Activated CD8-positive, alpha-beta memory T cell treated with anti-CD3 and anti-CD28 coated beads for 36 hours (primary cell): ENCODE data around the gene ZNF219. TPM values are rescaled to one million over a fixed set of nuclear protein-coding genes. Genes with fewer than 3 reads are reported as not detected.

Source experiments
- CTCF ChIA-PET: fragments of 350-600 bp; sonication (Branson Sonifier 250); formaldehyde crosslinking; loops from one replicate; lab custom pipeline; 2021; ENCODE audit warnings: antibody characterized with exemption; lab: Charles Lee
- POLR2A ChIA-PET: fragments of 350-600 bp; sonication (Branson Sonifier 250); formaldehyde crosslinking; loops from one replicate; lab custom pipeline; 2021; ENCODE audit warnings: antibody characterized with exemption; lab: Charles Lee
- total RNA-seq, 2 experiments: library from RNA; stranded (reverse); gene quantifications; one replicate each; pipeline ENCODE4 v1.2.3, GENCODE V29; 2021

Gene ZNF219
- total RNA-seq, 2 experiments from 2014 or later, result 7.1 to 9.3 TPM

- CTCF ChIA-PET, result interaction anchor here (0.9 to 5.9 kb wide), 29 partner anchors 10 to 120 kb away, joined by 3 to 142 read pairs (median 5); partner anchors contain the start of genes ARHGEF40 and TMEM253
- POLR2A ChIA-PET, result no interaction called here
Observed at GRCh38 chr14:21092273-21093011, 6.0 kb downstream of the ZNF219 start.

DNA sequence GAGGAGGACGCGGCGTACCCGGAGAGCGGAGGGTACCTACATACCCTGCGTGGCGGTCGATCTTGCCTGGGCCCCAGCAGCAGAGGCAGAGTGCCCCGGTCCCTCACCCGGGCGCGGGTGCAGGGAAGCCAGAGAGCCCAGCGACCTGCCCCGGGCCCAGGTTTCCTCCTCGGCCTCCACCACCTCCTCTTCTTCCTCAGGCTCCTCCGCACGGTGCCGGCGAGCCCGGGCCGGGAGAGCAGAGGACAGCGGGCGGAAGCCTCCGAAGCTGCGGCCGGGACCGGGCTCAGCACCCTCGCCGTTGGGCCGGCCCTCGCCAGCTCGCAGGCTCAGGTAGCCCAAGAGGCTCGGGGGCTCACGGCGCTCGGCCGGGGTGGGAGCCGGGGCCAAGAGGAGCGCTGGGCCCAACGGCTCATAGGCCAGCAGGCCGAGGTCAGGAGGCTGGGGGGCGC lies 6.6 kb downstream of the ZNF219 start:
- CTCF ChIA-PET, result interaction anchor here (0.9 to 5.9 kb wide), 27 partner anchors 9 to 120 kb away, joined by 3 to 142 read pairs (median 5); partner anchors contain the start of genes ARHGEF40 and TMEM253
- POLR2A ChIA-PET, result no interaction called here

- POLR2A ChIA-PET, result no interaction called here
- CTCF ChIA-PET, result interaction anchor here (0.8 to 5.9 kb wide), 13 partner anchors 11 to 91 kb away, joined by 3 to 142 read pairs (median 14); partner anchors contain the start of genes ARHGEF40 and TMEM253
Observed at GRCh38 chr14:21090940-21091663, 7.4 kb downstream of the ZNF219 start.

GRCh38 chr14:21090194-21090939 lies 8.1 kb downstream of the ZNF219 start:
- CTCF ChIA-PET, result interaction anchor here (0.8 to 3.9 kb wide), 8 partner anchors 14 to 468 kb away, joined by 3 to 35 read pairs (median 8); partner anchors contain the start of gene ARHGEF40
- POLR2A ChIA-PET, result no interaction called here

DNA sequence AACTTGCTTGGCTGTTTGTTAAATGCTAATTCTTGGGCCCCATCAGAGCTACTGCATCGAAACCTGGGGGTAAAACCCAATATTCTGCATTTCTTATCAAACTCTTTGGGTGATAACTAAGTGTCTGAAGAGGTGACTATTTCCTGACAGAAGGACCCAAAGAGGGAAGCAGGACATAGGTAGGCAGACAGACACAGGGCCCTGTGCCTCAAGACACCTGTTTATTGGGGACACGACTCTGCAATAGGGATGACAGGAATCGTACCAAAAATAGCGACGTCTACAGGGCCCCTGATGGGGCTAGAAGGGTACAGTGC lies 8.6 kb downstream of the ZNF219 start:
- ChIA-PET CTCF (interaction anchor here (0.6 to 3.9 kb wide), 9 partner anchors 8 to 469 kb away, joined by 3 to 27 read pairs (median 6); partner anchors contain the start of gene ARHGEF40), POLR2A (interaction anchor here (0.7 kb wide), 1 partner anchor 66 kb away, joined by 3 read pairs; no protein-coding TSS in a partner anchor)

- POLR2A ChIA-PET, result interaction anchor here (0.7 kb wide), 1 partner anchor 65 kb away, joined by 3 read pairs; no protein-coding TSS in a partner anchor
Observed at GRCh38 chr14:21089271-21089670, 9.2 kb downstream of the ZNF219 start.

GRCh38 chr14:21088687-21089086 lies 9.8 kb downstream of the ZNF219 start:
- CTCF ChIA-PET, result interaction anchor here (1.0 to 3.9 kb wide), 6 partner anchors 9 to 73 kb away, joined by 4 to 27 read pairs (median 8); no protein-coding TSS in a partner anchor
- POLR2A ChIA-PET, result no interaction called here

More at GRCh38 chr14:21089271-21089670, 9.2 kb downstream of the ZNF219 start:
- CTCF ChIA-PET, result interaction anchor here (0.6 to 3.9 kb wide), 9 partner anchors 8 to 469 kb away, joined by 3 to 27 read pairs (median 6); partner anchors contain the start of gene ARHGEF40

DNA sequence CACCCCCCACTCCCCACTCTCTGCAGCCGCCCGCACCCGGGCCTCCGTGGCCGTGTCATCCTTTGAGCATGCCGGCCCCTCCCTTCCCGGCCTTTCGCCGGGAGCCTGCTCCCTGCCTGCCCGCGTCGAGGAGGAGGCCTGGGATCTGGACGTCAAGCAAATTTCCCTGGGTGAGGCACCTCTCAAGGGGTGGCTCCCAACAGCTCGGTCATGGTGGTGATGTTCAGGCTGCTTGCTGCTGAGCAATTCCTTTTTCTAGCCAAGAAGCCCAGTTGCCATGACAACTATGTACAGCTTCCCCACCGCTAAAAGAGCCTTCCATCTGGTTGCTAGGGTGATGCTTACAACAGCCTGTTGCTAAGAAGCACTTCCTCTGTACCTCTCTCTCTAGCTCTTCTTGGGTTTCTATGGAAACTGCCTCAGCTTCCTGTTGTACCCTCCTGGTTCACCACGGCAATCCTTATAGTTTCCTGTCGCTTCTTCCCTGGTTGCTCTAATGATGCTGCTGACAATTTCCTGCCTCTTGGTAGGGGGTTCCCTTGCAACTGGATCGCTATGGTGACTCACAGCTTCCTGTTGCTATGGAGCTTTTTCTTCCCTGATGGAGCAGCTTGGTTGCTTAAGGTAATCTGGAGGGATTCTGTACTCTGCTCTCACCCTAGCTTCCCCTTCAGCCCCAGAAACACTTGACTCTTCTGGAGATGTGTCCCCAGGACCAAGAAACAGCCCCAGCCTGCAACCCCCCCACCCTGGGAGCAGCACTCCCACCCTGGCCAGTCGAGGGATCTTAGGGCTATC lies 11.0 kb downstream of the ZNF219 start:
- POLR2A ChIA-PET, result interaction anchor here (0.7 kb wide), 1 partner anchor 16 kb away, joined by 4 read pairs; no protein-coding TSS in a partner anchor
- CTCF ChIA-PET, result interaction anchor here (1.0 to 3.9 kb wide), 6 partner anchors 16 to 72 kb away, joined by 4 to 27 read pairs (median 9); no protein-coding TSS in a partner anchor

- POLR2A ChIA-PET, result interaction anchor here (0.7 kb wide), 1 partner anchor 16 kb away, joined by 4 read pairs; no protein-coding TSS in a partner anchor
- CTCF ChIA-PET, result interaction anchor here (1.0 to 3.9 kb wide), 4 partner anchors 16 to 72 kb away, joined by 6 to 27 read pairs (median 9); no protein-coding TSS in a partner anchor
Observed at GRCh38 chr14:21086908-21087293, 11.6 kb downstream of the ZNF219 start.

GRCh38 chr14:21084998-21085853 lies 13.2 kb downstream of the ZNF219 start:
- ChIA-PET CTCF (interaction anchor here (1.3 to 2.8 kb wide), 2 partner anchors 17 to 70 kb away, joined by 3 to 7 read pairs; no protein-coding TSS in a partner anchor), POLR2A (no interaction called here)

DNA sequence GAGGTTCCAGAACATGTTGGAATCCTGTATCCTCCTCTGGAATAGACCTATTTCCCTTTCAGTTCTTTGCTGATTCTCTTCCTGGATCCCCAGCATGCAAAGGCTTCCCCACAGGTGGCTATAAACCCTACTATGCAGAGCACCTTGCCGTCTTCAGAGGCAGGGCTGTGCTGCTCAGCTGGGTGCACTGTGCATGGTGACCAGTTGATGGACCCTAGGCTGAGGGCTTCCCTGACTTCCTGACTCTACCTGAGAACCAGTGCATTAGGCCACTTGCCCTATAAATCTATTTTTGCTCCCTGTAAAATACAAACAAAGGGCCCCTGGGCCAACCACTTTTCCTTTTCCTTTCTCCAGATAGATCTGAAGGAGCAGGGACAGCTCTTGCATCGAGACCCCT lies 14.1 kb downstream of the ZNF219 start:
- CTCF ChIA-PET, result interaction anchor here (1.0 to 3.1 kb wide), 4 partner anchors 8 to 70 kb away, joined by 3 to 19 read pairs (median 6); no protein-coding TSS in a partner anchor
- POLR2A ChIA-PET, result no interaction called here

- CTCF ChIA-PET, result interaction anchor here (1.0 to 3.1 kb wide), 4 partner anchors 9 to 69 kb away, joined by 3 to 19 read pairs (median 6); no protein-coding TSS in a partner anchor
- POLR2A ChIA-PET, result no interaction called here
Observed at GRCh38 chr14:21083565-21084325, 14.7 kb downstream of the ZNF219 start.

GRCh38 chr14:21081521-21082142 lies 16.8 kb downstream of the ZNF219 start:
- POLR2A ChIA-PET, result no interaction called here
- CTCF ChIA-PET, result interaction anchor here (0.7 to 3.1 kb wide), 2 partner anchors 11 to 22 kb away, joined by 3 to 19 read pairs; no protein-coding TSS in a partner anchor

- CTCF ChIA-PET, result interaction anchor here (2.3 kb wide), 1 partner anchor 14 kb away, joined by 11 read pairs; no protein-coding TSS in a partner anchor
Observed at GRCh38 chr14:21078726-21079125, 19.7 kb downstream of the ZNF219 start.

DNA sequence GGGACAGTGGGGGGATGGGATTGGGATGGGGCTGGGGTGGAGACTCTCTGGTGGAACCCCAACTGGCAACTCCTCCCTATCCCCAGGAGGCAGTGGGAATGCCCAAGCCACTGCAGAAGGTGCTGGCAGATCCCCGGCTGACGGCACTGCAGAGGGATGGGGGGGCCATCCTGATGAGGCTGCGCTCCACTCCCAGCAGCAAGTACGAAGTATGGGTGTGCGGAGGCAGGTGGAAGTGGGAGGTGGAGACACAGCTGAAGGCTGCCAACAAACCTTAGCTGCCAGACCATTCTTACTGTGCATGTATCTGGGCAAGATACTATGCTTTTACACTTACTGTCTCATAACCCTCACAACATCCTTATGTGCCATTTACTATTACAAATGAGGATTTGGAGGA lies 20.2 kb downstream of the ZNF219 start:
- ChIA-PET POLR2A (no interaction called here), CTCF (interaction anchor here (2.3 kb wide), 1 partner anchor 14 kb away, joined by 11 read pairs; no protein-coding TSS in a partner anchor)

More at GRCh38 chr14:21078726-21079125, 19.7 kb downstream of the ZNF219 start:
- POLR2A ChIA-PET, result no interaction called here
